ENCODE measurements around the gene CD209.

DNA sequence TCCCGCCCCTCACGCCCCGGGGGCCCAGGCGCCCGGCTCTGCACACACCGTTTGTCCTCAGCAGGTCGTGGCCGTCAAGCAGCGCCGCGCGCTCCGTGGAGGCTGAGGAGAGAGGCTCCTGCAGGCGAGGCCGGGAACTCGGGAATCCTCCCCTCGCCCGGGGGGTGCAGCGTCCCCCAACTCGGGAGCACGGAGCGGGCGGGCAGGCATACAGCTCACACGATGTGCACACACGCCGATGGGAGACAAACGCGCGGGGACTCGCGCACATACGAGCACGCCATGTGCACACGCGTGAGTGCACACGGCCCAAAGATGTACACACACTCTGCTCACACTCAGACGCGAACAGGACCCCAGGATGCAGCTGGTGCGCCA lies 16.1 kb downstream of the CD209 start:
- TF ChIP-seq, protein P1, sequence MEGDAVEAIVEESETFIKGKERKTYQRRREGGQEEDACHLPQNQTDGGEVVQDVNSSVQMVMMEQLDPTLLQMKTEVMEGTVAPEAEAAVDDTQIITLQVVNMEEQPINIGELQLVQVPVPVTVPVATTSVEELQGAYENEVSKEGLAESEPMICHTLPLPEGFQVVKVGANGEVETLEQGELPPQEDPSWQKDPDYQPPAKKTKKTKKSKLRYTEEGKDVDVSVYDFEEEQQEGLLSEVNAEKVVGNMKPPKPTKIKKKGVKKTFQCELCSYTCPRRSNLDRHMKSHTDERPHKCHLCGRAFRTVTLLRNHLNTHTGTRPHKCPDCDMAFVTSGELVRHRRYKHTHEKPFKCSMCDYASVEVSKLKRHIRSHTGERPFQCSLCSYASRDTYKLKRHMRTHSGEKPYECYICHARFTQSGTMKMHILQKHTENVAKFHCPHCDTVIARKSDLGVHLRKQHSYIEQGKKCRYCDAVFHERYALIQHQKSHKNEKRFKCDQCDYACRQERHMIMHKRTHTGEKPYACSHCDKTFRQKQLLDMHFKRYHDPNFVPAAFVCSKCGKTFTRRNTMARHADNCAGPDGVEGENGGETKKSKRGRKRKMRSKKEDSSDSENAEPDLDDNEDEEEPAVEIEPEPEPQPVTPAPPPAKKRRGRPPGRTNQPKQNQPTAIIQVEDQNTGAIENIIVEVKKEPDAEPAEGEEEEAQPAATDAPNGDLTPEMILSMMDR (IDR thresholded peaks at IDR 0.05): no peak
- TF ChIP-seq POLR2A (IDR thresholded peaks at IDR 0.05): no peak
